H54 (cell line): Measurements from ENCODE around the gene PTPN2.
"Not testable (repeated sequence)": the region's sequence is repeated elsewhere in the genome, so short reads cannot be mapped to it uniquely, and the experiment has no call there.

ENCODE experiments used
- DNase-seq: peaks from one replicate; pipeline ENCODE4 v3.0.0; 2011; ENCODE audit warnings: low spot score, mixed read lengths; ENCODE audit not compliant: insufficient read length
- FAIRE-seq: peaks from 3 replicates; lab custom pipeline; 2011; peaks lifted over from hg19 to GRCh38; lab: Jason Lieb, UNC
- POLR2A ChIP-seq: IDR thresholded peaks from 2 replicates; pipeline ENCODE4 v1.6.1; 2011; ENCODE audit warnings: low read depth, mild to moderate bottlenecking, low read length

Gene PTPN2

GRCh38 chr18:12816451-12816850 is 67.6 kb downstream of the PTPN2 start:
- DNase-seq: no peak
- TF ChIP-seq POLR2A: no peak
- FAIRE-seq: no peak

GRCh38 chr18:12811191-12811950 is 72.7 kb downstream of the PTPN2 start:
- DNase-seq: no peak
- FAIRE-seq: no peak
- no peak for TF ChIP-seq POLR2A

DNA sequence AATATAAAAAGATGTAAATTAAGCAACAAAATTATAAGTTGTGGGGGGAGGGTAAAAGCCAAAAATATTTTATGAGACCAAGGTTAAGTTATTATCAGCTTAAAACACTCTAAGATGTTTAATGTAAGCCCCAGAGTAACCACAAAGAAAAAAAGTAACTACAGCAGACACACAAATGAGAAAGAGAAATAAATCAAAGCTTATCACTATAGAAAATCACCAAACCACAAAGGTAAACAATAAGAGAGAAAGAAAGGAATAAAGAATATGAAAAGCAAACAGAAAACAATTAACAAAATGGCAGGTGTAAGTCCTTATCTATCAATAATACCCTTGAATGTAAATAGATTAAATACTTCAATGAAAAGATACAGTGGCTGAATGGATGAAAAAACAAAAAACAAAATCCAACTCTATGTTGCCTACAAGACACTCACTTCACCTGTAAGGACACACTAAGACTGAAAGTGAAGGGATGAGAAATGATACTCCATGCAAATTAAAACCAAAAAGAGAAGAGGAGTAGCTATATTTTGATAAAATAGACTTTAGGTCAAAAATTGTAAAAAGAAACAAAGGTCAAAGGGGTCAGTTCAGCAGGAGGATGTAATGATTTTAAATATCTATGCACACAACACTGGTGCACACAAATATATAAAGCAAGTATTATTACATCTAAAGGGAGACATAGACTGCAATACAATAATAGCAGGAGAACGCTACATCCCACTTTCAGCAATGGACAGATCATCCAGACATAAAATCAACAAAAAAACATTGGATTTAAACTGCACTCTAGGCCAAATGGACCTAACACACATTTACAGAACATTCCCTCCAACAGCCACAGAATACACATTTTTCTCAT is 80.7 kb downstream of the PTPN2 start:
- peak; percentile 36 for FAIRE-seq
- no peak for DNase-seq
- TF ChIP-seq POLR2A: no peak

- TF ChIP-seq POLR2A: no peak
These were observed 81.5 kb downstream of the PTPN2 start for GRCh38 chr18:12802538-12802937.

GRCh38 chr18:12796448-12796847 is 87.6 kb downstream of the PTPN2 start:
- no peak for FAIRE-seq
- no peak for TF ChIP-seq POLR2A

More at GRCh38 chr18:12802538-12802937, 81.5 kb downstream of the PTPN2 start:
- no peak for DNase-seq
- FAIRE-seq: no peak

GRCh38 chr18:12791610-12792009 is 92.4 kb downstream of the PTPN2 start:
- TF ChIP-seq POLR2A: no peak
- FAIRE-seq: no peak
- no peak for DNase-seq

More at GRCh38 chr18:12796448-12796847, 87.6 kb downstream of the PTPN2 start:
- no peak for DNase-seq

DNA sequence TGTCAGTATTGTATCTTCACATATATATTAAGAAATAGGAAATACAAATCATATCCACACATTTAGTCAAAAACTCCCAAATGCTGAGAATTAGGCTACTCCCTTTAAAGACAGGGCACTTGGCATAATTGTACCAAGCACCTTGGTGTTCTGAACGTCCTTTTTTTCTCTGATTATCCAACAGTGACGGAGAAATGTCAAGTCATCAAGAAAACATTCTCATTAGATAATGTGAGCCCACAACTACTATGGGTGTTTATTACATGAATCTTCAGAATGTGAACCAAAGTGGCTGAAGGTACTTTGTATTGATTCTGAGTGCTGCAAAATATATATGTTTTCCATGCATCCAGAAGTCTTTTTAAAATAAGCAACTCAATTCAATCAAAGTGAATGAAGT is 97.4 kb downstream of the PTPN2 start:
- FAIRE-seq (no peak), DNase-seq (no peak)
- TF ChIP-seq POLR2A: no peak

DNA sequence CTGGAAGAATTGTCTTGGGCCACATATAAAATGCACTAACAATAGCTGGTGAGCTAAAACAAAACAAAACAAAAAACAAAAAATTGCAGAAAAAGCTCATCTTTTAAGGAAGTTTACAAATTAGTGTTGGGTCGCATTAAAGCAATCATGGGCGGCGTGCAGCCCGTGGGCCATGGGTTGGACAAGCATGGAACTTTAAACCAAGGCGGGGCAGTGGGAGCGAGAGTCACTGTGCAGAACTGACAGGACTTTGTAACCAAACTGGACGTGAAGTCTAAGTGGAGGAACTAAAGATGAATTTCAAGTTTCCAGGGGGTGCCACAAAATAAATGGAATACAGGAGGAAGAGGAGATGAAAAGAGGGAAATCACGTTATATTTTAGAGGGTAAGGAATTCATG is 100.5 kb downstream of the PTPN2 start:
- FAIRE-seq: no peak
- no peak for DNase-seq
- TF ChIP-seq POLR2A: no peak

DNA sequence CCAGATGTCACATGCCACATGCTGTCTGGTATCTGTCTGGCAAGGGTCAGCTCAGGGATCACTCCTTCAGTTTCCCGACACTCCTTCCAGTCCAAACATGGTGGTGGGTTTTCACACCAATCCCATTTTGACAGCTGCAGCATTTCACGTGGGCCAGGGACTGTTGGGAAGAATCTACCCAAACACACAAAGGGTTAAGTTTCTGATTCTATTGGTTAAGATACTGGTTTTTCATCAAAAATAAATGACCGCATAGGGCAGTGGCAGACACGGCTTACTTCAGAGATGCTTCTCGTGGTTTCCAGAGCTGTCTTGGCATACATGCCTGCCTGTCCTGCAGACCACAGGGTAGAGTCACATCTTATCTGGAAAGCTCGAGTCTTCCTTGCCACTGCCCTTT is 101.5 kb downstream of the PTPN2 start:
- FAIRE-seq (no peak), DNase-seq (no peak)
- no peak for TF ChIP-seq POLR2A

DNA sequence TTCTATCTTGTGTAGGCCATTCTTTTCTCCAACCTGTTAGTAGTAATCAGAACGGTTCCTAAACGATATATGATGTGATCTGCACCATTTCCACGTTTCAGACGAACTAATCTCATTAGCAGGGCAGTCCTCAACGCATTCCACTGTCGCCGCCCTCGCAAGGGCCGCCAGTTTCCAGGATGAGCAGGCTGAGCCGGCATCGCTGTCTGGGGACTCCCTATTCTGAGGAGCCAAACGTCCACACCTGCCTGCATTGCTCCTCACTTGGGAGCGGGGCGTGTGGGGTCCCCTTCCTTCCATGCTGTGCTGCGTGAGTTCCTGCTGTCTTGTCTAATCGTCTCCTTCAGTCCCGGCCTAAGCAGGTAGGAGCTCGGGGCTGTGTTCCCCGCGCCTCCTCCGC is 104.6 kb downstream of the PTPN2 start:
- DNase-seq (no peak), FAIRE-seq (no peak)
- no peak for TF ChIP-seq POLR2A

DNA sequence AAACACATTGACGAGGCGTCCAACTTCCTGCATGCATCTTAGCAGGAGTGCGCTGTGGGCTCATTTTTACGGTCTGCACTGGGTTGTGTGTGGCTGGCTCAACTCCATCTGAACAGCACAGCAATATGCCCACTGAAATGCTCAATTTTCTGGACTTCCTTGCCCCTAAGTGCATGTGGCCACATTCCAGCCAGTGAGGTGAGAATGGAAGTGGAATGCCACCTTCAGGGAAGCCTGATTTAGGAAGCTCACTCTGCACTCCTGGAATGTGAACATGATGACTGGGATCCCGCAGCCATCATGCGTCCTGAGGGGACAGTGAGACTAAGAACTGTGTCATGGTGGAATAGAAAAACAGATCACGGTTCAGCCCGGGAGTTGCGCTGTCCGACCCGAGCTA is 105.0 kb downstream of the PTPN2 start:
- TF ChIP-seq POLR2A: no peak
- FAIRE-seq (no peak), DNase-seq (no peak)

DNA sequence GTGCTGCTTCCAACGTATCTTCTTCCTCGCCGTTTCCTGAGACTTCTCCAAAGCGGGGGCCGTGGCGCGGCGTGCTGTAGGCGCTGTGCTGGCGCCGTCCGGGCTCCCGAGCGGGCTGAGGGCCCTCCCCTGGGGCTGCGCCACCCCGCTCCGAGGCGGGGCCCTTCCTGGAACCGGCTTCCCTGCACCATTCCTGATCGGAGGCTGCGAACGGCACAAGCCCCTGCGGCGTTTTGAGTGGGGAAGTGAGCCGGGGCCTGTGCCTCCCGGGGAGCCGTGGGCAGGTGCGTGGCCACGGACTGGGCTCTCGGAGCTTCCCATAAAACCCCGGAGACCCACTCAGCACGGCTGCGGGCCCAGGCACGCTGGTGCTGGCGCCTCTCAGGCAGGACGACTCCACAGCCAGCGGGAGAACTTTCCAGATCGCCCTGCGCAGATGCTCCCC is 106.5 kb downstream of the PTPN2 start:
- no peak for FAIRE-seq
- TF ChIP-seq POLR2A: no peak
- DNase-seq: no peak

DNA sequence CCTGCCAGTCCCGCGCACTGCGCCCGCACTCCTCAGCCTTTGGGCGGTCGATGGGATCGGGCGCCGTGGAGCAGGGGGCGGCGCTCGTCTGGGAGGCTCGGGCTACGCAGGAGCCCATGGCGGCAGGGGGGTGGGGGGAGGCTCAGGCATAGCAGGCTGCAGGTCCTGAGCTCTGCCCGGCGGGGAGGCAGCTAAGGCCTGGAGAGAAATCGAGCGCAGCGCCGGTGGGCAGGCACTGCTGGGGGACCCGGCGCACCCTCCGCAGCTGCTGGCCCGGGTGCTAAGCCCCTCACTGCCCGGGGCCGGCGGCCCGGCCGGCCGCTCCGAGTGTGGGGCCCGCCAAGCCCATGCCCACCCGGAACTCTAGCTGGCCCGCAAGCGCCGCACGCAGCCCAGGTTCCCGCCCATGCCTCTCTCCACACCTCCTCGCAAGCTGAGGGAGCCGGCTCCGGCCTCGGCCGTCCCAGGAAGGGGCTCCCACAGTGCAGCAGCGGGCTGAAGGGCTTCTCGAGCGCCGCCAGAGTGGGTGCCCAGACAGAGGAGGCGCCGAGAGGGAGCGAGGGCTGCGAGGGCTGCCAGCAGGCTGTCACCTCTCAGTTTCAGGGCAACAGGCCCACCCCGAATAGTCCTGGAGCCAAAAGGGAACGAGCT is 107.1 kb downstream of the PTPN2 start:
- FAIRE-seq (no peak), DNase-seq (no peak)
- TF ChIP-seq POLR2A: no peak

DNA sequence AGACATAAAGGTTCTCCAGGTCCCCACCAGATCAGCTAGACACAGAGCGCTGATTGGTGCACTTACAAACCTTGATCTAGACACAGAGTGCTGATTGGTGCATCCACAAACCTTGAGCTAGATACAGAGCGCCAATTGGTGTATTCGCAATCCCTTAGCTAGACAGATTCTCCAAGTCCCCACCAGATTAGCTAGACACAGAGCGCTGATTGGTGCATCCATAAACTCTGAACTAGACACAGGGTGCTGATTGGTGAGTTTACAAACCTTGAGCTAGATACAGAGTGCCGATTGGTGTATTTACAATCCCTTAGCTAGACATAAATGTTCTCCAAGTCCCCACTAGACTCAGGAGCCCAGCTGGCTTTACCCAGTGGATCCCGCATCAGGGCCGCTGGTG is 107.6 kb downstream of the PTPN2 start:
- not testable (repeated sequence) for DNase-seq, FAIRE-seq
